ENCODE data around the gene NAA38. TPM values are rescaled to one million over a fixed set of nuclear protein-coding genes. Genes with fewer than 3 reads are reported as not detected.

NAA38 gene
- 70.4 TPM for polyA plus RNA-seq (2013, experiment 1 of 2)
- 59.4 TPM for polyA plus RNA-seq (2013, experiment 2 of 2)

- WGBS, 2 experiments (ENCODE audit: insufficient coverage in 2 of 2): 2% methylated on average over 63 to 64 of the region's 64 CpGs
- peak within 1 kb of the TSS; percentile 97 for H3K27ac ChIP-seq (ENCODE audit: low read depth, low read length, severe bottlenecking)
- peak within 1 kb of the TSS; percentile 68 for H3K4me3 ChIP-seq (ENCODE audit: extremely low read depth, insufficient read depth, low read length, poor library complexity, severe bottlenecking)
- peaks cover 56% of the 10 kb centered on the region for H3K36me3 ChIP-seq (ENCODE audit: control insufficient read depth, insufficient read depth, low read length)
- H3K4me1 ChIP-seq (ENCODE audit: control insufficient read depth, insufficient read depth, low read length, poor library complexity, severe bottlenecking): peaks cover 38% of the 10 kb centered on the region
- no peaks in the 10 kb centered on the region for H3K9me3 ChIP-seq (ENCODE audit: control insufficient read depth, low read length)
Measured at GRCh38 chr17:7856811-7857712, at the start of gene NAA38. Gene NAA38, minus strand, starts transcription at chr17:7857559. Its CDS starts 96 bp downstream, at chr17:7857463.

- Histone ChIP-seq H3K4me3 (ENCODE audit: extremely low read depth, insufficient read depth, low read length, poor library complexity, severe bottlenecking) (no peak overlapping the region), H3K27ac (ENCODE audit: low read depth, low read length, severe bottlenecking) (no peak overlapping the region), H3K9me3 (ENCODE audit: control insufficient read depth, low read length) (no peaks in the 10 kb centered on the region), H3K36me3 (ENCODE audit: control insufficient read depth, insufficient read depth, low read length) (peaks cover 99% of the 10 kb centered on the region), H3K4me1 (ENCODE audit: control insufficient read depth, insufficient read depth, low read length, poor library complexity, severe bottlenecking) (no peaks in the 10 kb centered on the region)
- 77 to 84% methylated on average over 17 to 19 of the region's 22 CpGs for WGBS, 2 experiments (ENCODE audit: insufficient coverage in 2 of 2)
Measured at GRCh38 chr17:7903154-7904103, 46.1 kb upstream of the NAA38 start.

GRCh38 chr17:7897773-7898172, 40.4 kb upstream of the NAA38 start:
- WGBS, 2 experiments (ENCODE audit: insufficient coverage in 2 of 2): 88 to 90% methylated on average over 4 of the region's 6 CpGs
- H3K36me3 ChIP-seq (ENCODE audit: control insufficient read depth, insufficient read depth, low read length): peaks cover 90% of the 10 kb centered on the region

GRCh38 chr17:7897090-7897489, 39.7 kb upstream of the NAA38 start:
- Histone ChIP-seq H3K27ac (ENCODE audit: low read depth, low read length, severe bottlenecking) (no peak overlapping the region), H3K4me3 (ENCODE audit: extremely low read depth, insufficient read depth, low read length, poor library complexity, severe bottlenecking) (no peak overlapping the region), H3K4me1 (ENCODE audit: control insufficient read depth, insufficient read depth, low read length, poor library complexity, severe bottlenecking) (no peaks in the 10 kb centered on the region), H3K36me3 (ENCODE audit: control insufficient read depth, insufficient read depth, low read length) (peaks cover 85% of the 10 kb centered on the region), H3K9me3 (ENCODE audit: control insufficient read depth, low read length) (no peaks in the 10 kb centered on the region)
- WGBS, 2 experiments (ENCODE audit: insufficient coverage in 2 of 2): 89 to 98% methylated on average over 12 to 13 of the region's 13 CpGs

More at GRCh38 chr17:7897773-7898172, 40.4 kb upstream of the NAA38 start:
- Histone ChIP-seq H3K9me3 (ENCODE audit: control insufficient read depth, low read length) (no peaks in the 10 kb centered on the region), H3K4me1 (ENCODE audit: control insufficient read depth, insufficient read depth, low read length, poor library complexity, severe bottlenecking) (no peaks in the 10 kb centered on the region), H3K27ac (ENCODE audit: low read depth, low read length, severe bottlenecking) (no peak overlapping the region), H3K4me3 (ENCODE audit: extremely low read depth, insufficient read depth, low read length, poor library complexity, severe bottlenecking) (no peak overlapping the region)

- H3K27ac ChIP-seq (ENCODE audit: low read depth, low read length, severe bottlenecking): no peak overlapping the region
- no peaks in the 10 kb centered on the region for H3K4me1 ChIP-seq (ENCODE audit: control insufficient read depth, insufficient read depth, low read length, poor library complexity, severe bottlenecking)
- H3K36me3 ChIP-seq (ENCODE audit: control insufficient read depth, insufficient read depth, low read length): peaks cover 84% of the 10 kb centered on the region
- 97 to 100% methylated on average over 1 to 7 of the region's 8 CpGs for WGBS, 2 experiments (ENCODE audit: insufficient coverage in 2 of 2)
- no peaks in the 10 kb centered on the region for H3K9me3 ChIP-seq (ENCODE audit: control insufficient read depth, low read length)
- H3K4me3 ChIP-seq (ENCODE audit: extremely low read depth, insufficient read depth, low read length, poor library complexity, severe bottlenecking): no peak overlapping the region
Measured at GRCh38 chr17:7894866-7895265, 37.5 kb upstream of the NAA38 start.

- no peaks in the 10 kb centered on the region for H3K9me3 ChIP-seq (ENCODE audit: control insufficient read depth, low read length)
- no peak overlapping the region for H3K4me3 ChIP-seq (ENCODE audit: extremely low read depth, insufficient read depth, low read length, poor library complexity, severe bottlenecking)
- H3K4me1 ChIP-seq (ENCODE audit: control insufficient read depth, insufficient read depth, low read length, poor library complexity, severe bottlenecking): peaks cover 4% of the 10 kb centered on the region
- H3K27ac ChIP-seq (ENCODE audit: low read depth, low read length, severe bottlenecking): no peak overlapping the region
- 97% methylated on average over 7 of the region's 9 CpGs for WGBS, 2 experiments (ENCODE audit: insufficient coverage in 2 of 2)
- peaks cover 78% of the 10 kb centered on the region for H3K36me3 ChIP-seq (ENCODE audit: control insufficient read depth, insufficient read depth, low read length)
Measured at GRCh38 chr17:7894226-7894625, 36.9 kb upstream of the NAA38 start.

GRCh38 chr17:7893187-7893880, 36.0 kb upstream of the NAA38 start:
- Histone ChIP-seq H3K36me3 (ENCODE audit: control insufficient read depth, insufficient read depth, low read length) (peaks cover 69% of the 10 kb centered on the region), H3K4me3 (ENCODE audit: extremely low read depth, insufficient read depth, low read length, poor library complexity, severe bottlenecking) (no peak overlapping the region), H3K4me1 (ENCODE audit: control insufficient read depth, insufficient read depth, low read length, poor library complexity, severe bottlenecking) (peaks cover 11% of the 10 kb centered on the region), H3K9me3 (ENCODE audit: control insufficient read depth, low read length) (no peaks in the 10 kb centered on the region), H3K27ac (ENCODE audit: low read depth, low read length, severe bottlenecking) (no peak overlapping the region)
- 94 to 100% methylated on average over 4 to 8 of the region's 15 CpGs for WGBS, 2 experiments (ENCODE audit: insufficient coverage in 2 of 2)

GRCh38 chr17:7889166-7889955, 32.0 kb upstream of the NAA38 start:
- peak overlapping the region; percentile 23 for H3K27ac ChIP-seq (ENCODE audit: low read depth, low read length, severe bottlenecking)

GRCh38 chr17:7888184-7888920, 31.0 kb upstream of the NAA38 start, which contains the start of gene CHD3:
Gene CHD3, plus strand, starts transcription at chr17:7888789. Its CDS starts 212 bp downstream, at chr17:7889001.
- H3K9me3 ChIP-seq (ENCODE audit: control insufficient read depth, low read length): no peaks in the 10 kb centered on the region
- WGBS, 2 experiments (ENCODE audit: insufficient coverage in 2 of 2): 73 to 76% methylated on average over 14 of the region's 18 CpGs
- H3K4me1 ChIP-seq (ENCODE audit: control insufficient read depth, insufficient read depth, low read length, poor library complexity, severe bottlenecking): peaks cover 32% of the 10 kb centered on the region
- peaks cover 28% of the 10 kb centered on the region for H3K36me3 ChIP-seq (ENCODE audit: control insufficient read depth, insufficient read depth, low read length)
- peak within 1 kb of the TSS; percentile 92 for H3K27ac ChIP-seq (ENCODE audit: low read depth, low read length, severe bottlenecking)
- peak within 1 kb of the TSS; percentile 68 for H3K4me3 ChIP-seq (ENCODE audit: extremely low read depth, insufficient read depth, low read length, poor library complexity, severe bottlenecking)

More at GRCh38 chr17:7889166-7889955, 32.0 kb upstream of the NAA38 start:
- H3K9me3 ChIP-seq (ENCODE audit: control insufficient read depth, low read length): no peaks in the 10 kb centered on the region
- no peak overlapping the region for H3K4me3 ChIP-seq (ENCODE audit: extremely low read depth, insufficient read depth, low read length, poor library complexity, severe bottlenecking)
- peaks cover 24% of the 10 kb centered on the region for H3K4me1 ChIP-seq (ENCODE audit: control insufficient read depth, insufficient read depth, low read length, poor library complexity, severe bottlenecking)
- H3K36me3 ChIP-seq (ENCODE audit: control insufficient read depth, insufficient read depth, low read length): peaks cover 39% of the 10 kb centered on the region
- 79 to 90% methylated on average over 7 to 10 of the region's 11 CpGs for WGBS, 2 experiments (ENCODE audit: insufficient coverage in 2 of 2)

All from mesodermal cell (in vitro differentiated cells).